HG02870 (cell line): ENCODE results near the gene YY1AP1.
"Not testable (repeated sequence)": the region's sequence is repeated elsewhere in the genome, so short reads cannot be mapped to it uniquely, and the experiment has no call there.

Source experiments
- ATAC-seq: cut with Tn5 transposase; IDR thresholded peaks from one replicate; pipeline ENCODE4 v1.9.1; 2021; ENCODE audit warnings: mild to moderate bottlenecking, moderate library complexity; ENCODE audit not compliant: unreplicated experiment

YY1AP1 gene

GRCh38 chr1:155648207-155649147, 40.1 kb downstream of the YY1AP1 start:
- ATAC-seq, result no peak

GRCh38 chr1:155646307-155646706, 42.3 kb downstream of the YY1AP1 start:
- ATAC-seq, result no peak

GRCh38 chr1:155645648-155646047, 42.9 kb downstream of the YY1AP1 start:
- no peak for ATAC-seq

GRCh38 chr1:155645034-155645598, 43.5 kb downstream of the YY1AP1 start:
- ATAC-seq, result no peak

GRCh38 chr1:155643230-155643629, 45.3 kb downstream of the YY1AP1 start:
- ATAC-seq, result no peak

GRCh38 chr1:155642559-155643180, 45.9 kb downstream of the YY1AP1 start:
- not testable (repeated sequence) for ATAC-seq

GRCh38 chr1:155640367-155640766, 48.2 kb downstream of the YY1AP1 start:
- no peak for ATAC-seq

GRCh38 chr1:155636397-155637153, 52.0 kb downstream of the YY1AP1 start:
- ATAC-seq, result no peak

- ATAC-seq, result not testable (repeated sequence)
These were observed 62.1 kb downstream of the YY1AP1 start for GRCh38 chr1:155626428-155626827.

GRCh38 chr1:155623357-155623756, 65.2 kb downstream of the YY1AP1 start:
- no peak for ATAC-seq

GRCh38 chr1:155622191-155622590, 66.4 kb downstream of the YY1AP1 start:
- no peak for ATAC-seq

GRCh38 chr1:155613226-155613625, 75.3 kb downstream of the YY1AP1 start:
- ATAC-seq, result not testable (repeated sequence)

GRCh38 chr1:155610257-155610647, 78.3 kb downstream of the YY1AP1 start:
- peak; percentile 29 for ATAC-seq

- peak; percentile 91 for ATAC-seq
These were observed 78.9 kb downstream of the YY1AP1 start, which contains the start of gene MSTO1 for GRCh38 chr1:155609515-155610256. TSS of gene MSTO1 (plus strand) at chr1:155610218. CDS start at chr1:155610249, 31 bp downstream.
